Fibroblast of pulmonary artery (primary cell): ENCODE data around the gene EDC4.

Source experiments
- DNase-seq: peaks from one replicate; pipeline ENCODE4 v3.0.0-alpha.2; 2010; ENCODE audit warnings: low read depth
- H3K4me3 ChIP-seq: replicated peaks from 2 replicates; pipeline ENCODE4 v1.5.1; 2011; ENCODE audit warnings: low read depth, mild to moderate bottlenecking, control low read depth, low read length, moderate library complexity
- TF ChIP-seq, protein P1 (sequence below): IDR thresholded peaks from 2 replicates; pipeline ENCODE4 v1.5.1; 2011; ENCODE audit warnings: mild to moderate bottlenecking, control low read depth, low read length, inconsistent platforms; ENCODE audit errors: missing control alignments

EDC4 gene

DNA sequence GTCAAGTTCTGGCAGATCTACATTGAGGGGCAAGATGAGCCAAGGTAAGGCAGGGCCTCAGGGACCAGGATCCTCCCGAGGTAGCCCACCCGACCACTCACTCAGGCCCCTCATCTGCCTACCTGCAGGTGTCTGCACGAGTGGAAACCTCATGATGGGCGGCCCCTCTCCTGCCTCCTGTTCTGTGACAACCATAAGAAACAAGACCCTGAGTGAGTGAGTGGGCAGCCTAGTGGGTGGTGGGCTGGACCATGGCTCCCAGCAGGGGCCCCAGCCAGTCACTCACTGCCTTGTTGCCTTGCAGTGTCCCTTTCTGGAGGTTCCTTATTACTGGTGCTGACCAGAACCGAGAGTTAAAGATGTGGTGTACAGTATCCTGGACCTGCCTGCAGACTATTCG lies 5.4 kb downstream of the EDC4 start:
- H3K4me3 ChIP-seq: no peak overlapping the region
- DNase-seq: no peak
- TF ChIP-seq, protein P1, sequence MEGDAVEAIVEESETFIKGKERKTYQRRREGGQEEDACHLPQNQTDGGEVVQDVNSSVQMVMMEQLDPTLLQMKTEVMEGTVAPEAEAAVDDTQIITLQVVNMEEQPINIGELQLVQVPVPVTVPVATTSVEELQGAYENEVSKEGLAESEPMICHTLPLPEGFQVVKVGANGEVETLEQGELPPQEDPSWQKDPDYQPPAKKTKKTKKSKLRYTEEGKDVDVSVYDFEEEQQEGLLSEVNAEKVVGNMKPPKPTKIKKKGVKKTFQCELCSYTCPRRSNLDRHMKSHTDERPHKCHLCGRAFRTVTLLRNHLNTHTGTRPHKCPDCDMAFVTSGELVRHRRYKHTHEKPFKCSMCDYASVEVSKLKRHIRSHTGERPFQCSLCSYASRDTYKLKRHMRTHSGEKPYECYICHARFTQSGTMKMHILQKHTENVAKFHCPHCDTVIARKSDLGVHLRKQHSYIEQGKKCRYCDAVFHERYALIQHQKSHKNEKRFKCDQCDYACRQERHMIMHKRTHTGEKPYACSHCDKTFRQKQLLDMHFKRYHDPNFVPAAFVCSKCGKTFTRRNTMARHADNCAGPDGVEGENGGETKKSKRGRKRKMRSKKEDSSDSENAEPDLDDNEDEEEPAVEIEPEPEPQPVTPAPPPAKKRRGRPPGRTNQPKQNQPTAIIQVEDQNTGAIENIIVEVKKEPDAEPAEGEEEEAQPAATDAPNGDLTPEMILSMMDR: no peak

DNA sequence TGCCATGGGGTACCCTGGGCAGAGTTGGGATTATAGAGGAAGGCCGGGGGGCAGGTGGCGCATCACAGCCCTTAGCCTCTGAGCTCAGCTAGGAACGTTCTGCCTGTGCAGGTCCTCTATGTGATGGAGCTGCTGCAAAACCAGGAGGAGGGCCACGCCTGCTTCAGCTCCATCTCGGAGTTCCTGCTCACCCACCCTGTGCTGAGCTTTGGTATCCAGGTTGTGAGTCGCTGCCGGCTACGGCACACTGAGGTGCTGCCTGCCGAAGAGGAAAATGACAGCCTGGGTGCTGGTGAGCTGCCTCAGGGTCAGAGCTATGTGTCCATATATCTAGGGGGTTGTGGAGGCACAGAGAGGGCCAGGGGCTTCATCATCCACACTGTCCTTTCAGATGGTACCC lies 6.0 kb downstream of the EDC4 start:
- no peak overlapping the region for H3K4me3 ChIP-seq
- TF ChIP-seq, protein P1: no peak
- no peak for DNase-seq

DNA sequence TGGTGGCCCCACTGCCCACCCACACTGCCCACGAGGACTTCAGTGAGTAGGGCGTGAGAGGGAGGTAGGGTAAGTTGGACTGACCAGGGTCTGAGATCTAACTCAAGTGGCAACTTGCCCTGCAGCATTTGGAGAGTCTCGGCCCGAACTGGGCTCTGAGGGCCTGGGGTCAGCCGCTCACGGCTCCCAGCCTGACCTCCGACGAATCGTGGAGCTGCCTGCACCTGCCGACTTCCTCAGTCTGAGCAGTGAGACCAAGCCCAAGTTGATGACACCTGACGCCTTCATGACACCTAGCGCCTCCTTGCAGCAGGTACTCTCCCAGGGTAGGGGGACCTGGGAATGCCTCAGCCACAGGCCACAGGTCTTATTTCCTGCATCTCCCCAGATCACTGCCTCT lies 6.6 kb downstream of the EDC4 start:
- TF ChIP-seq, protein P1: no peak
- no peak overlapping the region for H3K4me3 ChIP-seq
- DNase-seq: no peak

GRCh38 chr16:67879936-67880335 lies 7.1 kb downstream of the EDC4 start:
- no peak overlapping the region for H3K4me3 ChIP-seq
- no peak for DNase-seq
- TF ChIP-seq, protein P1: no peak

DNA sequence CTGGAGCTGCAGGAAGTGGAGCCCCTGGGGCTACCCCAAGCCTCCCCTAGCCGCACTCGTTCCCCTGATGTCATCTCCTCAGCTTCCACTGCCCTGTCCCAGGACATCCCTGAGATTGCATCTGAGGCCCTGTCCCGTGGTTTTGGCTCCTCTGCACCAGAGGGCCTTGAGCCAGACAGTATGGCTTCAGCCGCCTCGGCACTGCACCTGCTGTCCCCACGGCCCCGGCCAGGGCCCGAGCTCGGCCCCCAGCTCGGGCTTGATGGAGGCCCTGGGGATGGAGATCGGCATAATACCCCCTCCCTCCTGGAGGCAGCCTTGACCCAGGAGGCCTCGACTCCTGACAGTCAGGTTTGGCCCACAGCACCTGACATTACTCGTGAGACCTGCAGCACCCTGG lies 7.7 kb downstream of the EDC4 start:
- no peak for DNase-seq
- TF ChIP-seq, protein P1: no peak
- H3K4me3 ChIP-seq: no peak overlapping the region

DNA sequence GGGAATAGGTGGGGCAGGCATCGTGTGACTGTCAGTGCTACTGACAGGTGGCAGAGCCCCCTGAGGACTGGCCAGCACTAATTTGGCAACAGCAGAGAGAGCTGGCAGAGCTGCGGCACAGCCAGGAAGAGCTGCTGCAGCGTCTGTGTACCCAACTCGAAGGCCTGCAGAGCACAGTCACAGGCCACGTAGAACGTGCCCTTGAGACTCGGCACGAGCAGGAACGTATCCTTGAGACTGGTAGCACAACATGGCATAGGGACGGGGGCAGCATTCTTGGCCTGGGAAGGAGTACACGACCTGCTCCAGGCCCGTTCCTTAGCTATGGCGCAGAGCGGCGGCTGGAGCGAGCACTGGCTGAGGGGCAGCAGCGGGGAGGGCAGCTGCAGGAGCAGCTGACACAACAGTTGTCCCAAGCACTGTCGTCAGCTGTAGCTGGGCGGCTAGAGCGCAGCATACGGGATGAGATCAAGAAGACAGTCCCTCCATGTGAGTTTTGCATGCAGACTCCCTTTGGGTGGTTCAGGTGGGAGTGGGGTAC lies 8.8 kb downstream of the EDC4 start:
- no peak overlapping the region for H3K4me3 ChIP-seq
- DNase-seq: no peak
- TF ChIP-seq, protein P1: no peak

DNA sequence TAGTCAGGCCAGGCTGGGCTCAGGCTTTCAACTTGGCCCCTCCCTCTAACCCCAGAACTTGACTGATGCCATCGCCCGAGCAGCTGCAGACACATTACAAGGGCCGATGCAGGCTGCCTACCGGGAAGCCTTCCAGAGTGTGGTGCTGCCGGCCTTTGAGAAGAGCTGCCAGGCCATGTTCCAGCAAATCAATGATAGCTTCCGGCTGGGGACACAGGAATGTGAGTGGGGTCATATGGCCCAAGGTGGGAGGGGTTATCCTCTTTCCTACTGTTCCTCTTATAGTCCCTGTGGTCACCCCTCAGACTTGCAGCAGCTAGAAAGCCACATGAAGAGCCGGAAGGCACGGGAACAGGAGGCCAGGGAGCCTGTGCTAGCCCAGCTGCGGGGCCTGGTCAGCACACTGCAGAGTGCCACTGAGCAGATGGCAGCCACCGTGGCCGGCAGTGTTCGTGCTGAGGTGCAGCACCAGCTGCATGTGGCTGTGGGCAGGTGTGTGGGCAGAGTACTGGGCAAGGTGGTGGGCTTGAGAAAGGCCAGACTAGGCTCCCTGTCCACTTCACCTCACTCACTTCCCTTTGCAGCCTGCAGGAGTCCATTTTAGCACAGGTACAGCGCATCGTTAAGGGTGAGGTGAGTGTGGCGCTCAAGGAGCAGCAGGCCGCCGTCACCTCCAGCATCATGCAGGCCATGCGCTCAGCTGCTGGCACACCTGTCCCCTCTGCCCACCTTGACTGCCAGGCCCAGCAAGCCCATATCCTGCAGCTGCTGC lies 9.7 kb downstream of the EDC4 start:
- TF ChIP-seq, protein P1: no peak
- H3K4me3 ChIP-seq: no peak overlapping the region
- DNase-seq: no peak
